ENCODE data around the gene BICC1.

Gene BICC1

DNA sequence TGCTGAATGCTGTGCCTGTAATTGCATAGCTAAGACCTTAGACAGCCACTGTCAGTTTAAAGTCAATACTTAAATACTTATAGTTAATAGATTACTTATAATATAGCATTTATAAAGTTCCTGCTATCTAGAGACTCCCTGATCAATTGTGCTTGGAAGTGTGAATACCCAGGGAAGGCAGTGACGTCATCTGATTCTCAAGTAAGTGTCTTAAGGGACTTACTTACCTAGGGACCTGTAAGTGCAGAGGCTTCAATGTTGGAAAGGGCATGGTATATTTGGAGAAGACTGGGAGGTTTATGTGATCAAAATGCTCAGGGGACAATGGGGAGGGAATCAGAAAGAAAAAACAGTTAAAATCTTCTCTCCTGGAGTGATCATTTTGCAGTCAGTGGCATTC lies 55.0 kb downstream of the BICC1 start:
- no peaks in the 10 kb centered on the region for H3K36me3 ChIP-seq (ENCODE audit: control insufficient read depth, insufficient read depth, low read length)
- no peak for DNase-seq (ENCODE audit: low read depth, low spot score)
- no peaks in the 10 kb centered on the region for H3K4me1 ChIP-seq (ENCODE audit: control insufficient read depth, insufficient read depth, low read length)
- H3K27me3 ChIP-seq (ENCODE audit: control insufficient read depth, insufficient read depth, low read length): no peaks in the 10 kb centered on the region
- no peak overlapping the region for H3K4me3 ChIP-seq (ENCODE audit: low read length)
- no peaks in the 10 kb centered on the region for H3K9me3 ChIP-seq (ENCODE audit: control insufficient read depth, insufficient read depth, low read length)
- no peak overlapping the region for H3K27ac ChIP-seq (ENCODE audit: low read length)
- no CpG with 5 or more reads among the region's 1 CpG for WGBS (ENCODE audit: insufficient coverage, insufficient read length)

DNA sequence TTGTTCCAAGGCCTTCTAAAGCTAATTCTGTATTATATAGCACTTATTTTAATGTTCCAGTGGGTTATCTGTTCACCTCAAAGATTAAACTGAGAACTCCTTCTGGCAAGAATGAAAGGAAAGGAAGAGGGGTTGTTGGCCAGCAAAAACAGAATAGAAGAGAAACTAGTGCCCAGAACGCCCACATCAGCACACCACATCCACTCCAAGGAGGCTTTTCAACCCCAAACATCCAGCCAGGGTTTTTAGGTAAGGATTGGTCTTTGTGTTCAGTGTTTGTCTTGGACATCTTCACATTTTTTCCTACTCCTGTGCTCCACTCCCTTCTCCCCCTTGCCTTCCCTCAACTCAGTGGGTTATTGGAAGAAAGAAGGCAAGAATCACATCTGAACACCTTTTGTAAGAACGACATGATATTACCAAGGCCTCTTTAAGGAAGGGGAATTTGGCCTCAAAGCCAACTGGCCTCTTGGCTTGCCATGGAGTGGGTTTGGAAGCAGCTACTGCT lies 55.8 kb downstream of the BICC1 start:
- no peak for DNase-seq (ENCODE audit: low read depth, low spot score)
- WGBS (ENCODE audit: insufficient coverage, insufficient read length): no CpG with 5 or more reads among the region's 2 CpGs
- Histone ChIP-seq H3K4me1 (ENCODE audit: control insufficient read depth, insufficient read depth, low read length) (no peaks in the 10 kb centered on the region), H3K36me3 (ENCODE audit: control insufficient read depth, insufficient read depth, low read length) (no peaks in the 10 kb centered on the region), H3K4me3 (ENCODE audit: low read length) (no peak overlapping the region), H3K27me3 (ENCODE audit: control insufficient read depth, insufficient read depth, low read length) (no peaks in the 10 kb centered on the region), H3K9me3 (ENCODE audit: control insufficient read depth, insufficient read depth, low read length) (no peaks in the 10 kb centered on the region), H3K27ac (ENCODE audit: low read length) (no peak overlapping the region)

DNA sequence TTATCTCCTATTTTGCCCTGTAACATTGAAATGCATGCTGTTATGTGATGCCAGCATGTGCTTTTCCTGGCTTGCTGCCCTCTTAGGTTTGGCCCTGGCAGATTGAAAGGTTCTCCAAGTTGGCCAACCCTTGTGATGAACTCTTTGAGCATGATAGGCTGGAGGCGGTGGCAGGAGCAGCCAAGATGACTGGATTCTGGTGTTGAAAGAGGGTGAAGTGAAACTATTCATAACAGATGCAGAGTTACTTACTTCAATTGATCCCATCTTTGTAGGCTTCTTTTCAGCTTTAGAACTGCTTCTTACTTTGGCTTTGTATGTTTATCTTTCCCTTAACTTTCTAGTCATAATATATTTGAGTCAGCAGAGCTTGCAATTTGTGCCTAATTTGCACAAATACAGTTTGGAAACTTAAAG lies 57.6 kb downstream of the BICC1 start:
- no peaks in the 10 kb centered on the region for H3K4me1 ChIP-seq (ENCODE audit: control insufficient read depth, insufficient read depth, low read length)
- no peaks in the 10 kb centered on the region for H3K27me3 ChIP-seq (ENCODE audit: control insufficient read depth, insufficient read depth, low read length)
- no peaks in the 10 kb centered on the region for H3K36me3 ChIP-seq (ENCODE audit: control insufficient read depth, insufficient read depth, low read length)
- no CpG with 5 or more reads among the region's 1 CpG for WGBS (ENCODE audit: insufficient coverage, insufficient read length)
- no peak overlapping the region for H3K27ac ChIP-seq (ENCODE audit: low read length)
- H3K4me3 ChIP-seq (ENCODE audit: low read length): no peak overlapping the region
- DNase-seq (ENCODE audit: low read depth, low spot score): no peak
- no peaks in the 10 kb centered on the region for H3K9me3 ChIP-seq (ENCODE audit: control insufficient read depth, insufficient read depth, low read length)

DNA sequence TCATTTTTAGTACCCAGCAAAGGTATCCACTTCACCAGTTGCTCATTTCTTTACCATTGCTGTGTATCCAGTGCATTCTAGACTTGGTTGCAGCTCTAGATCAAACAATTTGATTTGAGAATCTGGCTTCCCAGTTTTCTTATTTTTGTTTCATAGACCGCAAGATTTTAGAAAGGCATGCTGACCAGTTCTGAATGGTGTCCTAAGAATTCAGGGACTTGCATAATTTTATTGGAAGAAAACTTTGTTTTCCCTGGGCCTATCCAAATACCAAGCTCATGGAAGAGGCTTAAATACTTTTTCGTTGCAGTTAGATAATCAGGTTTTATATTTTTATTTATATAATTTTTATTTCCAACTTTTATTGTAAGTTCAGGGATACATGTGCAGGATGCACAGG lies 58.3 kb downstream of the BICC1 start:
- Histone ChIP-seq H3K9me3 (ENCODE audit: control insufficient read depth, insufficient read depth, low read length) (no peaks in the 10 kb centered on the region), H3K27me3 (ENCODE audit: control insufficient read depth, insufficient read depth, low read length) (no peaks in the 10 kb centered on the region), H3K36me3 (ENCODE audit: control insufficient read depth, insufficient read depth, low read length) (no peaks in the 10 kb centered on the region), H3K4me1 (ENCODE audit: control insufficient read depth, insufficient read depth, low read length) (no peaks in the 10 kb centered on the region), H3K4me3 (ENCODE audit: low read length) (no peak overlapping the region), H3K27ac (ENCODE audit: low read length) (no peak overlapping the region)
- WGBS (ENCODE audit: insufficient coverage, insufficient read length): no CpG with 5 or more reads among the region's 2 CpGs
- DNase-seq (ENCODE audit: low read depth, low spot score): no peak

DNA sequence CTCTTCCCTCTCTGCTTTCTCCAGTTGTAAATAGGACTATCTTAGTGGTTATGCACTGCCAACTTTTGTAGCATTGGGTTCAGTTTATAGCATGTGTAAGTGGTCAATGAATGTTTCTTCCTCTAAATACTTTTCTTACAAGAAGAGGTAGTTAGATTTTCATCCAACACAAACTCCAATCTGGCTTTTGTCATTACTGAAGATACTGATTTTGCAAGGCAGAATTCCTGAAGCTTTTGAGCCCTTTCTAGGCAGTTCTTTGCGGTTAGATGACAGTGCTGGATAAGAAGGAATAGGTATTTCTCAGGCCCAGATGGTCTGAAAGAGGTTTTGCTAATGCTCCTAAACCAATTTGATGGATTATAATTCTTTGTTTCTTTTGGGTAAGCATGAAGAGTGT lies 60.5 kb downstream of the BICC1 start:
- no peak overlapping the region for H3K27ac ChIP-seq (ENCODE audit: low read length)
- DNase-seq (ENCODE audit: low read depth, low spot score): no peak
- no peak overlapping the region for H3K4me3 ChIP-seq (ENCODE audit: low read length)
- H3K4me1 ChIP-seq (ENCODE audit: control insufficient read depth, insufficient read depth, low read length): no peaks in the 10 kb centered on the region
- H3K36me3 ChIP-seq (ENCODE audit: control insufficient read depth, insufficient read depth, low read length): no peaks in the 10 kb centered on the region
- no peaks in the 10 kb centered on the region for H3K27me3 ChIP-seq (ENCODE audit: control insufficient read depth, insufficient read depth, low read length)
- no peaks in the 10 kb centered on the region for H3K9me3 ChIP-seq (ENCODE audit: control insufficient read depth, insufficient read depth, low read length)
- WGBS (ENCODE audit: insufficient coverage, insufficient read length): no CpG with 5 or more reads among the region's 1 CpG

DNA sequence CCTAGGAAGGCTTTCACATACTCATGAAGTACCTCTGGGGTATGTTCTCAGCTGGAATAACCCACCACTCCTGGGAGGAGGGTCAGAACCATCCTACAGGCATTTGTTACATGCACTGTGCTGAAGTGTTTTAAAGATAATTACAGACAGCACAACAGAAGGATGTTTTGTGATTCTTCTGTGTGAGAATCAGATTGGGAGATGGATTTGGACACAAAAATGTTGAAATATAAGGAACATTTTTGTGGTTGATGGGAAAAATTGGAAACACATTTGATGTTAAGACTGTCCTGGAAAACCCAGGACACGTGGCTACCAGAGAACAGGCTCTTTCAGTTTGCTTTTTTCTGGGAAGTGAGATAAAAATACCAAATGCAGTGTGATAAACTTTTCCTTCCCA lies 61.4 kb downstream of the BICC1 start:
- Histone ChIP-seq H3K4me1 (ENCODE audit: control insufficient read depth, insufficient read depth, low read length) (no peaks in the 10 kb centered on the region), H3K9me3 (ENCODE audit: control insufficient read depth, insufficient read depth, low read length) (no peaks in the 10 kb centered on the region), H3K27me3 (ENCODE audit: control insufficient read depth, insufficient read depth, low read length) (no peaks in the 10 kb centered on the region), H3K36me3 (ENCODE audit: control insufficient read depth, insufficient read depth, low read length) (no peaks in the 10 kb centered on the region), H3K27ac (ENCODE audit: low read length) (no peak overlapping the region), H3K4me3 (ENCODE audit: low read length) (no peak overlapping the region)
- no CpG with 5 or more reads among the region's 1 CpG for WGBS (ENCODE audit: insufficient coverage, insufficient read length)
- DNase-seq (ENCODE audit: low read depth, low spot score): no peak

DNA sequence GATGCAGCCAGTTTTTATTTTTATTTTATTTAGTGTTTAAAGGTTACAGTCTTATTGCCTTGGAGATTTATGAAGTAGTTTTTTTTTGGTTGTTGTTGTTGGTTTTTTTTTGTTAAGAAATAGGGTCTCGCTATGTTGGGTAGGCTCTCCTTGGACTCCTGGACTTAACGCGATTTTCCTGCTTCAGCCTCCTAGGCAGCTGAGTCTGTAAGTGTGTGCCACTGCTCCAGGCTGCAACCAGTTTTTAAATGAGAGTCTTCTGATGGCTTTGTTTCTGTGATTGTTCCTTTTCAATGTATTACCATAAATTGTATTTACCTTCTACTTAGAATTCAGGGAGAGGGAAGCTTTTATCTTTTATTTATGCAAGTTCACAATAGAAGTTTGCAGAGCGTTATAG lies 62.8 kb downstream of the BICC1 start:
- no peak overlapping the region for H3K27ac ChIP-seq (ENCODE audit: low read length)
- H3K9me3 ChIP-seq (ENCODE audit: control insufficient read depth, insufficient read depth, low read length): no peaks in the 10 kb centered on the region
- H3K4me1 ChIP-seq (ENCODE audit: control insufficient read depth, insufficient read depth, low read length): no peaks in the 10 kb centered on the region
- no peaks in the 10 kb centered on the region for H3K27me3 ChIP-seq (ENCODE audit: control insufficient read depth, insufficient read depth, low read length)
- H3K4me3 ChIP-seq (ENCODE audit: low read length): no peak overlapping the region
- no peaks in the 10 kb centered on the region for H3K36me3 ChIP-seq (ENCODE audit: control insufficient read depth, insufficient read depth, low read length)
- no CpG with 5 or more reads among the region's 4 CpGs for WGBS (ENCODE audit: insufficient coverage, insufficient read length)
- DNase-seq (ENCODE audit: low read depth, low spot score): no peak

DNA sequence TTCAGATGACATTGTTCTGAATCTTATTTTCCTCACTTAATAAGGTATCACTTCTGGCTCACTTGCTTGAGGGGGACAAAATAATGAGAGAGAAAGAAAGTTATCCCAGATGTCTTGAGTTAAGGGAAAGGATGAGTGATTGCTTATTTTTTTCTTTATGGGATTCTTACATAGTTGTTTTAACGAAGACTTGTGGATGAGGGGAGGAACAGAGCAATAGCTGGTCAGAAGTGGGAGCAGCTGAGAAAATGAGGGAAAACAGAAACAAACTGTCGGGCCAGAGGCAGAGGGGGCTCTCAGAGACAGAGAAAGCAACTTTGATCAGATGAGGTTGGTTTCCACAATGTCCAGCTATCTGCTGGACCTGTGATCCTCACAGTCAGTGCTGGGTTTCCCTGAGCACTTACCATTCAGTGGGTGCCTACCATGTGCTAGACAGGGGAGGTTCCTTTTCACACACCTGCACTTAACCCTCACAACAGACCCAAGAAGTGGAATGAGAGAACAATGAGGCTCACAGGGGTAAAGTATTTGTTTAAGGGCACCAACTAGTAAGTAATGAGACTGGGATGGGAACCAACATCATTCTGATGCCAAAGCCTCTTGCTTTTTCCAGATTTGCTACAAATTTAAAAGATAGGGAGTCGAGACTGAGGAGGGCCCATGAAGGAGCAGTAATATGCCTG lies 64.2 kb downstream of the BICC1 start:
- Histone ChIP-seq H3K4me3 (ENCODE audit: low read length) (no peak overlapping the region), H3K27ac (ENCODE audit: low read length) (no peak overlapping the region), H3K4me1 (ENCODE audit: control insufficient read depth, insufficient read depth, low read length) (no peaks in the 10 kb centered on the region), H3K27me3 (ENCODE audit: control insufficient read depth, insufficient read depth, low read length) (no peaks in the 10 kb centered on the region), H3K9me3 (ENCODE audit: control insufficient read depth, insufficient read depth, low read length) (no peaks in the 10 kb centered on the region), H3K36me3 (ENCODE audit: control insufficient read depth, insufficient read depth, low read length) (no peaks in the 10 kb centered on the region)
- DNase-seq (ENCODE audit: low read depth, low spot score): no peak
- no CpG with 5 or more reads among the region's 3 CpGs for WGBS (ENCODE audit: insufficient coverage, insufficient read length)

DNA sequence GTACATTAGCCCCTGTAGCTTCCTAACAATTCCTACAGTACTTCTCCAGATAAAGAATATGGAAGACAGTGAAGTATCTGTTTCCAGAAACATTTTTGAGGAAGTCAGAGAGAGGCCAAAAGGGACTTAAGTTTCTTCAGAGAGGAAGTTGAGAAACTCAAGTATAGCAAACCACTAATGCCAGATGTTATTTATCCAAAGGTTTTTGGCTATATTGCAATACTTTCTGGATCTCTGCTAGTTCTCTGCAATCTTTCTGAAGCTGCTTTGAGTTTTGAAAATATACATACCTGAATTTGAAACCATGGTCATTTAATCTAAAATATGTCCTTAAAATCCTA lies 64.7 kb downstream of the BICC1 start:
- Histone ChIP-seq H3K27me3 (ENCODE audit: control insufficient read depth, insufficient read depth, low read length) (no peaks in the 10 kb centered on the region), H3K4me3 (ENCODE audit: low read length) (no peak overlapping the region), H3K27ac (ENCODE audit: low read length) (no peak overlapping the region), H3K9me3 (ENCODE audit: control insufficient read depth, insufficient read depth, low read length) (no peaks in the 10 kb centered on the region), H3K4me1 (ENCODE audit: control insufficient read depth, insufficient read depth, low read length) (no peaks in the 10 kb centered on the region), H3K36me3 (ENCODE audit: control insufficient read depth, insufficient read depth, low read length) (no peaks in the 10 kb centered on the region)
- DNase-seq (ENCODE audit: low read depth, low spot score): no peak

DNA sequence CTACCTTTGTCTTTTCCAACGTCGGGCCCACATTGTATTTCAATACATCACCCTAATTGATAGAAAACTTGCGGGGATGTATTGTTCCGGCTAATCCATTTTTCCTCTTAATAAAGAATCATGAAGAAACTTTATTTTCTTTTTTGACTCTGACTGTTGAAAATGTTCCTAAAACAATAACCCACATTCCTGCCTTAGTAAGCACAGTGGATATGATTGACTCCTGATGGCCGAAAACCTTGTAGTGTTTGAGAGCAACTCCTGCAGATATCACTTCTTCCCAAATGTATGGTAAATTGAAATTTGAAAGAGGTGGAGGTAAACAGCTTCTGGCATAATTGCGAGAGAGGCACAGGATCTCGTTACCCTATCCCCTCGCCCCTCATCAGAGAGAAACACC lies 65.7 kb downstream of the BICC1 start:
- H3K27me3 ChIP-seq (ENCODE audit: control insufficient read depth, insufficient read depth, low read length): no peaks in the 10 kb centered on the region
- H3K27ac ChIP-seq (ENCODE audit: low read length): no peak overlapping the region
- no peak for DNase-seq (ENCODE audit: low read depth, low spot score)
- H3K4me3 ChIP-seq (ENCODE audit: low read length): no peak overlapping the region
- no peaks in the 10 kb centered on the region for H3K9me3 ChIP-seq (ENCODE audit: control insufficient read depth, insufficient read depth, low read length)
- no peaks in the 10 kb centered on the region for H3K36me3 ChIP-seq (ENCODE audit: control insufficient read depth, insufficient read depth, low read length)
- WGBS (ENCODE audit: insufficient coverage, insufficient read length): no CpG with 5 or more reads among the region's 8 CpGs
- H3K4me1 ChIP-seq (ENCODE audit: control insufficient read depth, insufficient read depth, low read length): no peaks in the 10 kb centered on the region

DNA sequence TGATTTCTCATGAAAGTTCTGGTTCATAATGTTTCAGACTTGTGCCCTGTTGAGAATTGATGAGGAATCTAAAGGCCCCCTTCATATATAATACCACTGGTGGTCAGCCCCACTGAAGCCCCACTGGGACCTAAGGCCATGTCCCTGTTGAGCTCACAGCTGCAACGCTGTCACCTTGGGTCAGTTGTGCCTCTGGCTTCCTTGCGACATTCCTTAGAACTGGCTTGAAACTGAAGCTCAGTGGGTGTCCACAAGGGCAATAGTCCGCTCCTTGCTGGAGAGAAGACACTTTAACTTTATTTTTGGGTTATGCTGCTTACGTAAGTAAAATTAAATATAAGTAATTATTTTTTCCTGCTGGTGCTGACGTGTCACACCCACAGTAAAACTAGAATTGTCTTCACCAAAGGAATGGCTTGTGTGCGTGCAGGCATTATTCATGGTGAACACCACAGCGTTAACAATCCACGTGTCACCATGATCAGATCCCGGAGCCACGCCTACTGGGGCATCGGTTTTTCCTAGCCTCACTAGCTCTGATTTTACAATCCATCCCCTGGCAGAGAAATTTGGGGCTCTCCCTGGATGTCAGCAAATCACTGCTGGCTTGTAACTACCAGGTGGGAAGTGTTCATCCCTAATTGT lies 66.5 kb downstream of the BICC1 start:
- DNase-seq (ENCODE audit: low read depth, low spot score): no peak
- WGBS (ENCODE audit: insufficient coverage, insufficient read length): no CpG with 5 or more reads among the region's 11 CpGs
- H3K36me3 ChIP-seq (ENCODE audit: control insufficient read depth, insufficient read depth, low read length): no peaks in the 10 kb centered on the region
- H3K4me3 ChIP-seq (ENCODE audit: low read length): no peak overlapping the region
- H3K27ac ChIP-seq (ENCODE audit: low read length): no peak overlapping the region
- H3K9me3 ChIP-seq (ENCODE audit: control insufficient read depth, insufficient read depth, low read length): no peaks in the 10 kb centered on the region
- no peaks in the 10 kb centered on the region for H3K27me3 ChIP-seq (ENCODE audit: control insufficient read depth, insufficient read depth, low read length)
- H3K4me1 ChIP-seq (ENCODE audit: control insufficient read depth, insufficient read depth, low read length): no peaks in the 10 kb centered on the region

Measured in iPS DF 6.9 (cell line).